Activated B cell treated with CpG ODN at 0.5 μM for 24 hours (primary cell): Measurements from ENCODE around the gene TPCN2. TPM values are rescaled to one million over a fixed set of nuclear protein-coding genes. Genes with fewer than 3 reads are reported as not detected.
"Not testable (repeated sequence)": the region's sequence is repeated elsewhere in the genome, so short reads cannot be mapped to it uniquely, and the experiment has no call there.

Experiments used
- ATAC-seq: fragments of 200-7000 bp; cut with Tn5 transposase; one replicate; pipeline ENCODE4 v1.10.0; 2021; ENCODE audit warnings: low read depth, mild to moderate bottlenecking, moderate library complexity
- CTCF ChIA-PET: fragments of 350-600 bp; sonication (Branson Sonifier 250); formaldehyde crosslinking; loops from one replicate; lab custom pipeline; 2021; ENCODE audit warnings: antibody characterized with exemption; lab: Charles Lee
- POLR2A ChIA-PET: fragments of 350-600 bp; sonication (Branson Sonifier 250); formaldehyde crosslinking; loops from one replicate; lab custom pipeline; 2021; ENCODE audit warnings: antibody characterized with exemption; lab: Charles Lee
- DNase-seq: peaks from one replicate; pipeline ENCODE4 v3.0.0; 2022
- H3K27ac Mint-ChIP-seq: one replicate; pipeline ENCODE4 v1.8.0; 2020; ENCODE audit warnings: mixed read lengths
- H3K27me3 Mint-ChIP-seq: one replicate; pipeline ENCODE4 v1.8.0; 2021; ENCODE audit warnings: mixed read lengths
- H3K36me3 Mint-ChIP-seq: one replicate; pipeline ENCODE4 v1.8.0; 2021; ENCODE audit warnings: low read depth, mixed read lengths
- H3K4me1 Mint-ChIP-seq: one replicate; pipeline ENCODE4 v1.8.0; 2021; ENCODE audit warnings: mixed read lengths
- H3K4me3 Mint-ChIP-seq: one replicate; pipeline ENCODE4 v1.8.0; 2020; ENCODE audit warnings: mild to moderate bottlenecking, mixed read lengths
- H3K9me3 Mint-ChIP-seq: one replicate; pipeline ENCODE4 v1.8.0; 2020; ENCODE audit warnings: mixed read lengths
- CTCF ChIP-seq: fragments of 200-600 bp; IDR thresholded peaks from one replicate; pipeline ENCODE4 v1.8.0; 2022; ENCODE audit warnings: antibody characterized with exemption, mild to moderate bottlenecking
- intact Hi-C: fragments of 100-400 bp; cut with micrococcal nuclease; formaldehyde crosslinking; loops from one replicate; pipeline ENCODE4 v1.15.1; 2024
- total RNA-seq: library from RNA; stranded (reverse); gene quantifications from 2 replicates; pipeline ENCODE4 v1.2.3, GENCODE V29; 2022

Gene TPCN2
- total RNA-seq: 29.1 and 35.4 TPM in 2 replicates

GRCh38 chr11:69048694-69049489 is at the start of gene TPCN2:
Gene TPCN2, plus strand, starts transcription at chr11:69048932. Its CDS starts 66 bp downstream, at chr11:69048998.
- H3K9me3 Mint-ChIP-seq: no peaks in the 10 kb centered on the region
- DNase-seq (peak; percentile 89), ATAC-seq (peak; percentile 99)
- TF ChIP-seq CTCF: no peak
- H3K4me1 Mint-ChIP-seq: peaks cover 47% of the 10 kb centered on the region
- intact Hi-C loops: loop anchor here (1.0 to 5.0 kb wide), 6 partner anchors 7 to 594 kb away; partner anchors contain the start of genes IGHMBP2, MRPL21 and TESMIN
- CTCF ChIA-PET: interaction anchor here (1.4 kb wide), 1 partner anchor 594 kb away, joined by 5 read pairs; no protein-coding TSS in a partner anchor
- POLR2A ChIA-PET: interaction anchor here (0.9 to 1.0 kb wide), 2 partner anchors 8 to 249 kb away, joined by 4 read pairs; no protein-coding TSS in a partner anchor
- peaks cover 9% of the 10 kb centered on the region for H3K27me3 Mint-ChIP-seq
- H3K36me3 Mint-ChIP-seq: peaks cover 3% of the 10 kb centered on the region
- peak within 1 kb of the TSS; percentile 81 for H3K4me3 Mint-ChIP-seq
- H3K27ac Mint-ChIP-seq: peak within 1 kb of the TSS; percentile 70

- CTCF ChIA-PET: no interaction called here
- H3K4me3 Mint-ChIP-seq: no peak overlapping the region
- no peaks in the 10 kb centered on the region for H3K9me3 Mint-ChIP-seq
- POLR2A ChIA-PET: no interaction called here
- no peak for TF ChIP-seq CTCF
- intact Hi-C loops: no loop called here
- H3K27me3 Mint-ChIP-seq: peaks cover 13% of the 10 kb centered on the region
- no peaks in the 10 kb centered on the region for H3K36me3 Mint-ChIP-seq
- H3K4me1 Mint-ChIP-seq: no peaks in the 10 kb centered on the region
- DNase-seq: no peak
- ATAC-seq: no peak
- no peak overlapping the region for H3K27ac Mint-ChIP-seq
These were observed 49.5 kb upstream of the TPCN2 start for GRCh38 chr11:68999093-68999747.

- intact Hi-C loops: not testable (repeated sequence)
These were observed 48.9 kb upstream of the TPCN2 start for GRCh38 chr11:68999748-69000355.

GRCh38 chr11:69000391-69000790 is 48.3 kb upstream of the TPCN2 start:
- Mint-ChIP-seq H3K27me3 (peaks cover 13% of the 10 kb centered on the region), H3K4me1 (no peaks in the 10 kb centered on the region), H3K9me3 (no peaks in the 10 kb centered on the region), H3K36me3 (no peaks in the 10 kb centered on the region), H3K4me3 (no peak overlapping the region), H3K27ac (peak overlapping the region; percentile 37)
- ChIA-PET POLR2A (no interaction called here), CTCF (no interaction called here)
- no peak for TF ChIP-seq CTCF
- DNase-seq: no peak
- intact Hi-C loops: no loop called here
- ATAC-seq: no peak

More at GRCh38 chr11:68999748-69000355, 48.9 kb upstream of the TPCN2 start:
- ATAC-seq, H3K4me1 Mint-ChIP-seq, H3K27ac Mint-ChIP-seq, DNase-seq, H3K36me3 Mint-ChIP-seq, CTCF ChIA-PET, H3K9me3 Mint-ChIP-seq, H3K4me3 Mint-ChIP-seq, POLR2A ChIA-PET: not testable (repeated sequence)
- peaks cover 12% of the 10 kb centered on the region for H3K27me3 Mint-ChIP-seq

- Mint-ChIP-seq H3K4me1 (no peaks in the 10 kb centered on the region), H3K9me3 (no peaks in the 10 kb centered on the region), H3K4me3 (no peak overlapping the region), H3K27me3 (peaks cover 14% of the 10 kb centered on the region), H3K27ac (no peak overlapping the region), H3K36me3 (no peaks in the 10 kb centered on the region)
- no peak for DNase-seq
- ChIA-PET POLR2A (no interaction called here), CTCF (no interaction called here)
- no peak for ATAC-seq
- intact Hi-C loops: no loop called here
- TF ChIP-seq CTCF: no peak
These were observed 47.9 kb upstream of the TPCN2 start for GRCh38 chr11:69000831-69001242.
